ENCODE data around the gene GSAP. TPM values are rescaled to one million over a fixed set of nuclear protein-coding genes. Genes with fewer than 3 reads are reported as not detected.

The GSAP gene
- total RNA-seq, 1 experiment from 2014 or later: 2.0 TPM

DNA sequence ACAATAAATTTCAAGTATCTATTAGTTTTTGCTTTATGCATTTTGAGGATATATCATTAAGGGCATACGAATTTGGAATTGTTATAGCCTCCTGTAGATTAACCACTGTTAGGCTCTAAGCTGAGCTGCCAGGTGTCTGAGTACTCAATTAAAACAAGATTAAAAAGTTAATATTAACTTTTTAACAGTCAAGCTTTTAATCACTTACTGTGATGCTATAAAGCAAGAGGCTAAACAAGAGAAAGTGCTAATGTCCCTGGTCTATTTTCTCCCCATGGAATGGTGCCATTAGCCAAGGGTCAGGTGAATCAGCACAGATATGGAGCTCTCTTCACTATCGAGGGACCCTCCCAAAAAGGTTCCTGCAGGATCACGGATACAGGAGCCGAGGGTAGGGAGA, 9.7 kb downstream of the GSAP start:
- no peaks in the 10 kb centered on the region for H3K36me3 Mint-ChIP-seq
- no peaks in the 10 kb centered on the region for H3K27me3 Mint-ChIP-seq (ENCODE audit: low read depth)
- H3K9me3 Mint-ChIP-seq: no peaks in the 10 kb centered on the region
- ChIA-PET CTCF (interaction anchor here (0.5 to 1.1 kb wide), 3 partner anchors 8 to 78 kb away, joined by 3 to 4 read pairs (median 3); no protein-coding TSS in a partner anchor), POLR2A (no interaction called here)
- no peak overlapping the region for H3K27ac Mint-ChIP-seq
- no peak overlapping the region for H3K4me3 Mint-ChIP-seq
- TF ChIP-seq ZNF121 (CRISPR knock-in tag; IDR thresholded peaks at IDR 0.05) (no peak), NFYB (CRISPR knock-in tag; conservative IDR thresholded peaks at IDR 0.05; ENCODE audit: low read depth) (no peak), CREB1 (CRISPR knock-in tag; IDR thresholded peaks at IDR 0.05) (no peak), MYBL2 (CRISPR knock-in tag; IDR thresholded peaks at IDR 0.05) (no peak), ZNF671 (CRISPR knock-in tag; IDR thresholded peaks at IDR 0.05) (no peak), ELF4 (CRISPR knock-in tag; IDR thresholded peaks at IDR 0.05; ENCODE audit: low read depth) (no peak), ZNF263 (CRISPR knock-in tag; IDR thresholded peaks at IDR 0.05; ENCODE audit: low read depth) (no peak), ZBTB21 (CRISPR knock-in tag; IDR thresholded peaks at IDR 0.05; ENCODE audit: borderline replicate concordance) (no peak), ZNF232 (CRISPR knock-in tag; IDR thresholded peaks at IDR 0.05) (no peak), TEAD4 (CRISPR knock-in tag; IDR thresholded peaks at IDR 0.05) (no peak), ZNF317 (CRISPR knock-in tag; IDR thresholded peaks at IDR 0.05; ENCODE audit: borderline replicate concordance, low read depth) (no peak), IRF2 (CRISPR knock-in tag; IDR thresholded peaks at IDR 0.05; ENCODE audit: borderline replicate concordance, low read depth) (no peak), ZNF138 (CRISPR knock-in tag; conservative IDR thresholded peaks at IDR 0.05) (no peak)
- TF ChIP-seq, protein P1, sequence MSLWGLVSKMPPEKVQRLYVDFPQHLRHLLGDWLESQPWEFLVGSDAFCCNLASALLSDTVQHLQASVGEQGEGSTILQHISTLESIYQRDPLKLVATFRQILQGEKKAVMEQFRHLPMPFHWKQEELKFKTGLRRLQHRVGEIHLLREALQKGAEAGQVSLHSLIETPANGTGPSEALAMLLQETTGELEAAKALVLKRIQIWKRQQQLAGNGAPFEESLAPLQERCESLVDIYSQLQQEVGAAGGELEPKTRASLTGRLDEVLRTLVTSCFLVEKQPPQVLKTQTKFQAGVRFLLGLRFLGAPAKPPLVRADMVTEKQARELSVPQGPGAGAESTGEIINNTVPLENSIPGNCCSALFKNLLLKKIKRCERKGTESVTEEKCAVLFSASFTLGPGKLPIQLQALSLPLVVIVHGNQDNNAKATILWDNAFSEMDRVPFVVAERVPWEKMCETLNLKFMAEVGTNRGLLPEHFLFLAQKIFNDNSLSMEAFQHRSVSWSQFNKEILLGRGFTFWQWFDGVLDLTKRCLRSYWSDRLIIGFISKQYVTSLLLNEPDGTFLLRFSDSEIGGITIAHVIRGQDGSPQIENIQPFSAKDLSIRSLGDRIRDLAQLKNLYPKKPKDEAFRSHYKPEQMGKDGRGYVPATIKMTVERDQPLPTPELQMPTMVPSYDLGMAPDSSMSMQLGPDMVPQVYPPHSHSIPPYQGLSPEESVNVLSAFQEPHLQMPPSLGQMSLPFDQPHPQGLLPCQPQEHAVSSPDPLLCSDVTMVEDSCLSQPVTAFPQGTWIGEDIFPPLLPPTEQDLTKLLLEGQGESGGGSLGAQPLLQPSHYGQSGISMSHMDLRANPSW (CRISPR knock-in tag; conservative IDR thresholded peaks at IDR 0.05; ENCODE audit: low read depth): no peak
- H3K4me1 Mint-ChIP-seq: peaks cover 12% of the 10 kb centered on the region
- DNase-seq (ENCODE audit: low spot score) (no peak), ATAC-seq (no peak)

DNA sequence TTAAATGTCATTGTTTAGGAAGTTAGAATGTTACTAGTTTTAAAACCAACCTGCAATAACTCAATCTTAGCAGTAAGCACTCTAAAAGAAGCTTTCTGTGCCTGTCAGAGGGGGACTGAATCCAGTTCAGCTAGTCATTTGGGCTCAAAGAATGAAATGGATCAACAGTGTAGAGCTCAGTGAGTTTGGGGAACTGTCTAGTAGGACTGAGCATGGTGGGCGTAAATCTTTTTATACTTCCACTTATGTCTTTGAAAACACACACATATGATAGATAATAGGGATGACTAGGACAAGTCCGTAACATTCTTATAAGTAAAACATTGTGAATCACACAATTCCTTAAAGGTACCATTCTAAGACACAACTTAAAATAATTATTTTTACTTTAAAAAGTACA, 11.5 kb downstream of the GSAP start:
- TF ChIP-seq ESRRA (CRISPR knock-in tag; IDR thresholded peaks at IDR 0.05; ENCODE audit: borderline replicate concordance) (no peak), NFATC4 (CRISPR knock-in tag; IDR thresholded peaks at IDR 0.05) (no peak), MXD4 (CRISPR knock-in tag; IDR thresholded peaks at IDR 0.05; ENCODE audit: borderline replicate concordance) (no peak), SMAD3 (CRISPR knock-in tag; IDR thresholded peaks at IDR 0.05; ENCODE audit: borderline replicate concordance) (no peak), ZNF396 (CRISPR knock-in tag; IDR thresholded peaks at IDR 0.05; ENCODE audit: borderline replicate concordance) (no peak), ZNF232 (CRISPR knock-in tag; IDR thresholded peaks at IDR 0.05) (no peak), FOXP1 (CRISPR knock-in tag; IDR thresholded peaks at IDR 0.05; ENCODE audit: borderline replicate concordance) (no peak), OVOL2 (CRISPR knock-in tag; IDR thresholded peaks at IDR 0.05; ENCODE audit: borderline replicate concordance) (no peak)
- TF ChIP-seq, protein P2, sequence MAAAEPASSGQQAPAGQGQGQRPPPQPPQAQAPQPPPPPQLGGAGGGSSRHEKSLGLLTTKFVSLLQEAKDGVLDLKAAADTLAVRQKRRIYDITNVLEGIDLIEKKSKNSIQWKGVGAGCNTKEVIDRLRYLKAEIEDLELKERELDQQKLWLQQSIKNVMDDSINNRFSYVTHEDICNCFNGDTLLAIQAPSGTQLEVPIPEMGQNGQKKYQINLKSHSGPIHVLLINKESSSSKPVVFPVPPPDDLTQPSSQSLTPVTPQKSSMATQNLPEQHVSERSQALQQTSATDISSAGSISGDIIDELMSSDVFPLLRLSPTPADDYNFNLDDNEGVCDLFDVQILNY (CRISPR knock-in tag; IDR thresholded peaks at IDR 0.05): no peak
- TF ChIP-seq, protein P3, sequence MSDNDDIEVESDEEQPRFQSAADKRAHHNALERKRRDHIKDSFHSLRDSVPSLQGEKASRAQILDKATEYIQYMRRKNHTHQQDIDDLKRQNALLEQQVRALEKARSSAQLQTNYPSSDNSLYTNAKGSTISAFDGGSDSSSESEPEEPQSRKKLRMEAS (CRISPR knock-in tag; IDR thresholded peaks at IDR 0.05): no peak
- TF ChIP-seq, protein P4, sequence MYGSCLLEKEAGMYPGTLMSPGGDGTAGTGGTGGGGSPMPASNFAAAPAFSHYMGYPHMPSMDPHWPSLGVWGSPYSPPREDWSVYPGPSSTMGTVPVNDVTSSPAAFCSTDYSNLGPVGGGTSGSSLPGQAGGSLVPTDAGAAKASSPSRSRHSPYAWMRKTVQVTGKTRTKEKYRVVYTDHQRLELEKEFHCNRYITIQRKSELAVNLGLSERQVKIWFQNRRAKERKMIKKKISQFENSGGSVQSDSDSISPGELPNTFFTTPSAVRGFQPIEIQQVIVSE (CRISPR knock-in tag; IDR thresholded peaks at IDR 0.05; ENCODE audit: borderline replicate concordance): no peak
- TF ChIP-seq, protein P5, sequence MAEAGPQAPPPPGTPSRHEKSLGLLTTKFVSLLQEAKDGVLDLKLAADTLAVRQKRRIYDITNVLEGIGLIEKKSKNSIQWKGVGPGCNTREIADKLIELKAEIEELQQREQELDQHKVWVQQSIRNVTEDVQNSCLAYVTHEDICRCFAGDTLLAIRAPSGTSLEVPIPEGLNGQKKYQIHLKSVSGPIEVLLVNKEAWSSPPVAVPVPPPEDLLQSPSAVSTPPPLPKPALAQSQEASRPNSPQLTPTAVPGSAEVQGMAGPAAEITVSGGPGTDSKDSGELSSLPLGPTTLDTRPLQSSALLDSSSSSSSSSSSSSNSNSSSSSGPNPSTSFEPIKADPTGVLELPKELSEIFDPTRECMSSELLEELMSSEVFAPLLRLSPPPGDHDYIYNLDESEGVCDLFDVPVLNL (CRISPR knock-in tag; IDR thresholded peaks at IDR 0.05; ENCODE audit: borderline replicate concordance, low read depth): no peak
- H3K27ac Mint-ChIP-seq: no peak overlapping the region
- H3K4me3 Mint-ChIP-seq: no peak overlapping the region
- POLR2A ChIA-PET: no interaction called here
- CTCF ChIA-PET: no interaction called here
- peaks cover 12% of the 10 kb centered on the region for H3K4me1 Mint-ChIP-seq
- no peaks in the 10 kb centered on the region for H3K27me3 Mint-ChIP-seq (ENCODE audit: low read depth)
- no peaks in the 10 kb centered on the region for H3K36me3 Mint-ChIP-seq
- ATAC-seq (no peak), DNase-seq (ENCODE audit: low spot score) (no peak)
- no peaks in the 10 kb centered on the region for H3K9me3 Mint-ChIP-seq
